Right renal cortex interstitium (tissue), 3 donors: ENCODE results near the gene COL5A2. TPM values are rescaled to one million over a fixed set of nuclear protein-coding genes. Genes with fewer than 3 reads are reported as not detected.

Experiments used
- DNase-seq, 3 donors: peaks; one replicate each; pipeline ENCODE4 v3.0.0-alpha.2; 2013; ENCODE audit warnings: low read depth in 3 of 3, low spot score in 2 of 3
- polyA plus RNA-seq, 3 donors: library from polyadenylated mRNA; unstranded; fragments of 120-200 nt; gene quantifications; one replicate each; pipeline ENCODE4 v1.2.1, GENCODE V29; 2013; ENCODE audit not compliant: insufficient read length in 3 of 3

COL5A2 gene
- polyA plus RNA-seq, 3 donors = 134 to 147 (median 145) TPM

DNA sequence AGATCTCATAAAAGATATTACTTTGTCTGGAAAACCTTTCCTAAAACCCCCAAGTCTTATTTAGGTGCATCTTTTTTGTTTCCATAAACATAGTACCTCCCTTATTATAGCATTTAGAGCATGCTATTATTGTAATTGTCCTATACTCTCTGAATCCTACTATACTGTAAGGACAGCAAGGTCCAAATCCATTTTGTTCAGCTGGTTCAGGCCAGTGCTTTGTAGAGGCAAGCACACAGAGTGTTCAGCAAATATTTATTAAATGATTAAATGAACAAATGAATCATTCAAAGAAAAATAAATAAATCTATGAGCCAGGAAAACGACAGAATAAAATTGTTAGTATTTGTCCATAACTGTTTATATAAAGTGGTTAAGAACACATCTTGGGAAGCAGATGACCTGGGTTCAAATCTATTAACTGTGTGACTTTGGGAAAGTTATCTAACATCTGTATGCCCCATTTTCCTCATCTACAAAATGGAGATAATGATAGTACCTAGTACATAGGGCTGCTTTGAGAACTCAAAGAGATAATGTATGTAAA is 119.4 kb downstream of the COL5A2 start:
- DNase-seq = no peak

DNA sequence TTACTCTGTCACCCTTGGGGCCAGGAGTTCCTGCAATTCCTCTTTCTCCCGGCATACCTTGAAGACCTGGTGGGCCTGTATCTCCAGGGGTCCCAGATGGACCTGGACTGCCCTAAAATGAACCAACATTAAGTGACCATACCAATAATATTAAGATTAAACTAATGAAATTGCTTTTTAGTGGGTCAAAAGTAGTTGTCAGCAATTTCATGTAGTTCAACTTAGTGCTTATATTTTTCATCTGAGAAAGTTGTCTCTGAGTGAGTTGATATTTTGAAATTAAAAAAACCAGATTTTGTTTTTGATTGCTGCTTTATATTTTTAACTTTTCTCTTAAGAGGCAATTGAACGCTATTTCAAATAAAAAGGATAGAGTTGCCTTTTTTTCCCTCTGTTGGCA is 122.2 kb downstream of the COL5A2 start:
- DNase-seq = no peak

DNA sequence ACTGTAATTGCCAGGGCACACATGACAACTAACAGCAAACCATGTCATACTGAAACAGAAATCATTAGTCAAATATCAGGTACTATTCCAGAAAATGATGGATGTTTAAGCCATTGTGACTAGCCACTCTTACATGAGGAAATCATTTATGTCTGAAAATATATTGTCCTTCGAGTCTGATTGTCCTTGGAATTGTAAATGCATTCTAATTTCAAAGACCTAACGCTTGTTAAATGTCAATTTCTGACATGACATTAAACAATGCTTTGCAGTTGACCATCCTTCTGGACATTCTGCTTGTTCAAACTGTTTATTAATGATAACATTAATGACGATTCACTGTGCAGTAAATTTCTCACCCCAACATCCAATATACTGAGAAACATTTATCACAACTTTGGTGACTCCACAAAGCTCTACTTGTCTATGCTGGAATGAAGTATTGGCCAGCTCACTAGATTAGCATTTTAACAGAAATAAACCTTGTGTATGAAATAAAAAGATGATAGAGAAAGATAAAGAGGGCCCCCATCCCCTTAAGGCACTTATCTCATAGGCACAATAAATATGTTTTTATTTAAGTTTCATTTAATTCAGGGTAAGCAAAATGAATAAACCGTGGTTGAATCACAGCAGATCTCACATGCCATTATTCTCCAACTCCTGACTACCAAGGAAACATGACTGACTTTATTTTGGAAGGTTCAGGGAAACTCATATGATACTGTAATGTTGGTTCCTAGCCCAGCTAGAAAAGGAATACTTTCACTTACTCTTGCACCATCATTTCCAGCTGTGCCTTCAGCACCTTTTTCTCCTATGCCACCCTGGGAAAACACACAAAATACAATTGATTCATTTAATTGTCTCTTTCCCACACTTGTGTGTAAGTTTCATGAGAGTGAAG is 123.1 kb downstream of the COL5A2 start:
- DNase-seq = no peak

- no peak for DNase-seq
Measured at GRCh38 chr2:189050165-189050712, 129.3 kb downstream of the COL5A2 start.

DNA sequence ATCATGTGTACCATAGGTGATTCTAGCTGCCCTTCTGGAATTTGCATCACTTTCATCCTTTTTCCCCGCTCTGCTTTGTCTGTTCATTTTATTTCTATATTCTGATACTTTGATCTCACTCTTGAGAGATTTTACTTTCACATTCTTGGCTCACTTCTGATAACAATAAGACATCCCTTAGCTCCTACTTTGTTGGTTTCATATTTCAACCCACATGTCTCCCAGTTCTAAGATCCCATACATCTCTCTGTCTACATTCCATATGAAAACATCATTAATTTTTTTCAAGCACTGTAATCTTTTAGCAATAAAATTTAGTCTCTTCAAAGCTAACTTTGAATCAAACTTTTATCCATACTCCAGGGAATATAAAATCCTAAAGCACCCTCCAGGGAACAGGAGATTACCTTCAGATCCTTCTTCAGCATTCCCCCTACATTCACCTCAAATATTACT is 129.8 kb downstream of the COL5A2 start:
- no peak for DNase-seq

GRCh38 chr2:189048189-189048588 is 131.4 kb downstream of the COL5A2 start:
- no peak for DNase-seq

- DNase-seq = no peak
Measured at GRCh38 chr2:189047171-189047888, 132.2 kb downstream of the COL5A2 start.

DNA sequence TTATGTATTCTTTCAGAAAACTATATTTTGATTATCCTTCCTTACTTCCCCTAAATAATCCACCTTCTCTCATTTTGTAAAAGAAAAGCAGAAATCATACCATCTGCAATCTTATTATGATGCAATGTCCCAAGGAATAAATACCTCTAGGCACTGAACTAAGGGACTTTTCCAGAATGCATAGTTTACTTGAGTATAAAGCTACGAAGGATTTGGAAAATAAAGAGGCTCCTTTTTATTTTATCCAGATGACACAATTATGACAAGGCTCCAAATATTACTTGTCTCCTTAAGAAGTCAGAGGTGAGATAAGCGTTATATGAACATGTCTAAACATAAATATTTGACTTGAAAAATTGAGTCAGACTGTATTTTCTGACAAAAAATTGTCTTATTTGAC is 133.2 kb downstream of the COL5A2 start:
- no peak for DNase-seq

GRCh38 chr2:189045836-189046235 is 133.7 kb downstream of the COL5A2 start:
- no peak for DNase-seq

DNA sequence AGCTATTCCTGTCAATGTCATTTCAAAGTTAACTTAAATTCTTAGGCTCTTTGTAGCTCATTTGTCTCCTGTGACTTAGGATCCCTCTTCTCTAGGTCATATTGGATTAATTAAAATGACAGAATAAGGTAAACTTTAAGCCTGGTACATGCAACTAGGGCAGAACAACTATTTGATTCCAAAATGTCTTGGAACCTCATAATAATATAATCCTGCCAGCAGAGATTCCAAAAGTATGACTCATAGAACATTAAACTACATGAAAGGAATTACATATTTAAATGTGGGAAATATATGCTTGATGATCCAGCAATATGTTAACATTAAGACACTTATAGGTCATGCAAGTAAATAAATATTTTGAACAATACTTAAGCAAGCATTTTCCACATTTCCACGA is 142.0 kb downstream of the COL5A2 start:
- DNase-seq = no peak

- DNase-seq = no peak
Measured at GRCh38 chr2:189024901-189025618, 154.5 kb downstream of the COL5A2 start.

DNA sequence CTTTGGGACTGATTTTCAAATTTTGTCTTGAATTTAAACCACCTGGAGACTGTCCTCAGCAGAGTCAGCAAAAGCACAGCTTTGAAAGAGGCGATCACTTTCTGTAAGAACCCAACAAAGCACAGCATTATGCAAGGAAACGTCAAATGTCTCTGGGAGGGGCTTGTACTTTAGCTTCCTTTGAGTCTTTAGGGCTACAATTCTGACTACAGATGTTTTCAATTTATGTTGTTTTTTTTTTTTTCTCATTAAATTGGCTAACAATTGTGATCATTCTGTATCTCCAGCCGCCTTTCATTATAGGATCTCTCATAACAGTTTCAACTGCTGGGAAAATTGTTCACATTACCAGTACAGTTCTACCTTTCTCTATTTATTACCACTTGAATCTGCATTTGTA is 157.1 kb downstream of the COL5A2 start:
- DNase-seq = no peak

- DNase-seq = no peak
Measured at GRCh38 chr2:189022053-189022481, 157.5 kb downstream of the COL5A2 start.

- DNase-seq = no peak
Measured at GRCh38 chr2:189020179-189020578, 159.4 kb downstream of the COL5A2 start.

GRCh38 chr2:189018631-189019030 is 160.9 kb downstream of the COL5A2 start:
- no peak for DNase-seq

- DNase-seq = no peak
Measured at GRCh38 chr2:189016311-189016861, 163.2 kb downstream of the COL5A2 start.

DNA sequence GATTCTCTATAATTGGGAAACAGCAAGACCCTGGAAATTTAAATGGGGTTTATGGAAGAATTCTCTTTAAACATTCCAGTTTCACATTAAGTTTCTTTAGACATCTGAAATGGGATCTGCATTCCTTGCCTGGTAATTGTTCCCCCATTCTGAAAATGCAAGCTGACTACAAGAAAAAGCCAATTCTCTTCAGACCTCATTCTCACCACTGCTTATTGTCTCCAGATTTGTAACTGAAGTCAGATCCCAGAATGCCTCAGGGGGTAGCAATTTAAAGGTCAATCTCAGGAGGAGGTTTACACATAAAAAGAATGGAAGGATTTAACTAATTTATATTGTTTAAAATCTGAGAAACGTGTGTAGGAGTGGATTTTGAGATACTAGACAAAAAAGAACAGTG is 164.2 kb downstream of the COL5A2 start:
- no peak for DNase-seq

DNA sequence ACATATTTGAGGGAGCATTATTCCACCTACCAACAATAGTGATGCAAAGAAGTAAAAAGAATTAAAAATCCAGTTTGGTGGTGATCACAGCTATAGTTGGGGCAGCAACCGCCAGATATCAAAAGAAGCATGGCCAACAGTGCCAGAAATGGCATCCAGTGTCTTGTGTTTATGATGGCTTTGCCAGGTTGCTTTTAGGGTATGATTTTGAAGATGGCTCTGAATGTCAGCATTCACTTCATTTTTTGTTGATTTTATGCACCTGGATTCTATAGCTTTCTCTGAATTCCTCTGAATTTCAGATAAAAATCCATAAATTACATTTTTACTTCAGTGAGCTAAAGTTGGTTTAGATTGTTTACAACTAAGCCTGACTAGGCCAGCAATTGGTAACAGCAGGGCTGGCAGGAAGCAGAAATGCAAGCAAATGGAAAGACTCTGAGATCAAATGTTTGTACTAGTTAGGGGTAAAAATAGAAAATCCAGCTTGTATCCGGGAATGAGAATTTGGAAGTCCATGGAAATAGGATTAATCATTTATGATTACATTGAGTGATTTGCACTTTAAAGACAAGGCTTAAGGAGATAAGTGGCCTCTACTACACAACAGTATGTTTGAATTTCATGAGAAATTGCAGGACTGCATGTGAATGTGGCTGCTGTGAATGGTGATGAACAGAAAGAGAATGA is 165.0 kb downstream of the COL5A2 start:
- DNase-seq = no peak

GRCh38 chr2:189013671-189014448 is 165.7 kb downstream of the COL5A2 start:
- DNase-seq = no peak
